GM19025 (cell line): ENCODE results near the gene DOCK7.

ENCODE experiments used
- ATAC-seq: cut with Tn5 transposase; IDR thresholded peaks from one replicate; pipeline ENCODE4 v1.9.1; 2021; ENCODE audit warnings: mild to moderate bottlenecking, low read depth, moderate library complexity; ENCODE audit not compliant: unreplicated experiment

The DOCK7 gene

DNA sequence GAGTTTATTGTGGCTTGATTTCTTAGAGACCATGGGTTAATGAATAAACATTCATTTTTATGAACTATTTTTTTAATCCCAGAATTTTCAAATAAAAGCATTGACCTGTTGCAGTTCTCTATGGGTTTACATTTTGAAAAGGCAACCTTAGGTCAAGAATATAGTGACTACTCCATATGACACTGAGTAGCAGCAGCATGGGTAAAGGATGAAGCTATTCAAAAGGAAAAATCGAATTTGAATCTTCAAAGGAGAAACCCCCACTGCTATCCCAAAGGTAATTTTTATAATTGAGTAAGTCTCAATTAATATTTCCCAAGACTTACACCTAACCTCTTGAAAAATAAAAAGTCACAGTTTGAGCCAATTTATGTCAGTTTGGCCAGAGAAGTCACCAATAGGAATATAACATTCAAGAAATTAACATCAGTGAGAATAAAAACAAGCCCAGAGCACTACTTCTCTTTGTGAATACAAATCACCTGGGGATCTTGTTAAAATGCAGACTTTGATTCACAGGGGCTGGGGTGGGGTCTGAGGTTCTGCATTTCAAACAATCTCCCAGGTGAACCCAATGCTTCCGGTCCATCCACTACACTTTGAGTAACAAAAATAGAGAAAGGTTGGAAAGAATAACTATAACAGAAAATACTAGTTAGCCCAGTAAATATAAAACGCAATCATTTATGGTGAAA is 211.5 kb downstream of the DOCK7 start:
- no peak for ATAC-seq

DNA sequence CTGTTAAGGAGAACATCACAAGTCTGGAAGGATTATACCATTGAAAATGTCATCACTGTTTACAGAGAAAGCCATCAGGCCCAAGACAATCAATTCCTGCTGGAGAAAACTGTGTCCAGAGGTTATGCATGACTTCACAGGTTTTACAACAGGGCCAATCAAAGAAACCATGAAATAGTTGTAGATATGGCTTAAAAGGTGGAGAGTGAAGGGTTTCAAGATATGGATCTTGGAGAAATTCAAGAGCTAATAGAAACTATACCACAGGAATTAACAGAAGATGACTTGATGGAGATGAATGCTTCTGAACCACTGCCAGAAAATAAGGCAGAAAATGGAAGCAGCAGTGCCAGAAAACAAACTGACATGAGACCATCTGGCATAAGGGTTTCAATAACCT is 221.1 kb downstream of the DOCK7 start:
- no peak for ATAC-seq

DNA sequence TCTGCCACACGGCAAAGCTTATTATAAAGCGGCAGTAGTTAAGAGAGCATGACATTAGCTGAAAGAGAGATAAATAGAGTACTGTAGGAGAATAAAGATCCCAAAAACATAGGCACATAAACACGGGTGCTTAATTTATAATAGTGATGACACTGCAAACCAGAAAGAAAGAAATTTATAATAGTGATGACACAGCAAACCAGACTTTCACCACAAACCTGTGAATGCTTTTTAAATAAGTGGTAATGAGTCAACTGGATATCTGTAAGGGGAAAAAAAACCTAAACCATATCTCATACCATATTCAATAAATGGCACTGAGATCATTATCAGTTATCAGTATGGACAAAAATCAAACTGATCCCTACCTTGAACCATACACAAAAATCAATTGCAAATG is 225.8 kb downstream of the DOCK7 start:
- no peak for ATAC-seq

DNA sequence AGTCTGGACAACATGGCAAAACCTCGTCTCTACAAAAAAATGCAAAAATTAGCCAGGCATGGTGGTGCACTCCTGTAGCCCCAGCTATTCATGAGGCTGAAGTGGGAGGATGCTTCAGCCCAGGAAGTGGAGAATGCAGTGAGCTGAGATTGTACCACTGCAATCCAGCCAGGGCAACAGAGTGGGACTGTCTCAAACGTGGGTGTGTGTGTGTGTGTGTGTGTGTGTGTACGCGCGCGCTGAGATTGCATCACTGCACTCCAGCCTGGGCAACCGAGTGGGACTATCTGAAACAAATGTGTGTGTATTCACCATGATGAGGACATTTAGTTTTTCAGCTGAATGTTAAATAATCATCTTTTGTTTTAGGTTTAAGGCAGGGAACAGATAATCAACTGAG is 230.2 kb downstream of the DOCK7 start:
- no peak for ATAC-seq

DNA sequence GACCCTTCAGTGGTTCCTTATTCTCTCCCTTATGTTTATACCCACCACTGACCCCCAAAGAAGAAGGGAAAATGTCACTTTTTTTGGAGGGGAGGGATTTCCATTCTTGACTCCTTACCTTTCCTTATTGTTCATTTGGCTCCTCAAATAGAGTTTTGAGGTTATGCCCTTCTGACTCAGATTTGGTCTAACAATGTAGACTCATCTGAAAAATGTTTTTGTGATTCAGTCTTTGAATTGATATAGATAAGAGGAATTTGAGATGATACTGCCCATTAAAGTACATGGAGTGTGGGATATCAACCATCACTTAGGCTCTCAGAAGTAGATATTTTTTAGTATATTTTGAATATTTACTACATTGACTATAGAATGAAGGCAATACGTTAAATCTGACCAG is 235.2 kb downstream of the DOCK7 start:
- no peak for ATAC-seq

DNA sequence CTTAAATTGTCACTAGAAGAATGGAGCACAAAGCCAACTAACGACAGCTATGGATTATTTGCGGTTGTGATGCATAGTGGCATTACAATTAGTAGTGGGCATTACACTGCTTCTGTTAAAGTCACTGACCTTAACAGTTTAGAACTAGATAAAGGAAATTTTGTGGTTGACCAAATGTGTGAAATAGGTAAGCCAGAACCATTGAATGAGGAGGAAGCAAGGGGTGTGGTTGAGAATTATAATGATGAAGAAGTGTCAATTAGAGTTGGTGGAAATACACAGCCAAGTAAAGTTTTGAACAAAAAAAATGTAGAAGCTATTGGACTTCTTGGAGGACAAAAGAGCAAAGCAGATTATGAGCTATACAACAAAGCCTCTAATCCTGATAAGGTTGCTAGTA is 237.9 kb downstream of the DOCK7 start:
- ATAC-seq: no peak

DNA sequence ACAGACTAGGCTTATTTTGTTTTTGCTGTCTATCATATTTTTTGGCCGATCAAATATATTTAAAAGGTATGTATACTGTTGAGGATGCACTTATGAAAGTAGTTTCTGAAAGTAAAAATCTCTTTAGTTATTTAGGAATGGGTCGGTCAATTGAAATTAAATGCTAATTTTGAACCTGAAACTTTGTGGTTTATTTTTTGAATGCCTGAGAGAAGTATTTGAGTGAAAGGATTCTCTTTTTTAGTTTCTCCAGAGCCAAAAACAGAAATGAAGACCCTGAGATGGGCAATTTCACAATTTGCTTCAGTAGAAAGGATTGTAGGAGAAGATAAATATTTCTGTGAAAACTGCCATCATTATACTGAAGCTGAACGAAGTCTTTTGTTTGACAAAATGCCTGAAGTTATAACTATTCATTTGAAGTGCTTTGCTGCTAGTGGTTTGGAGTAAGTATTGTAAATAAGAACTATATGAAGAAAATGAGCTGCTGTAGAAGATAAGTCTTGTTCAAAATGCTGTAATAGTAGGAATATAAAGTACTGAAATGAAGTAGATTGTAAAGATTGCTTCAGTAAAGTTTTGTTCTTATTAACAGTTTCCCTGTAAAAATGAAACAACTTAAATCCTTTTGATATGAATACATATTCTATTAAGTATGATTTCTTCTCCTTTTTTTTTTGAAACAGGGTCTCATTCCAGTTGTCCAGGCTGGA is 239.8 kb downstream of the DOCK7 start:
- ATAC-seq: no peak

DNA sequence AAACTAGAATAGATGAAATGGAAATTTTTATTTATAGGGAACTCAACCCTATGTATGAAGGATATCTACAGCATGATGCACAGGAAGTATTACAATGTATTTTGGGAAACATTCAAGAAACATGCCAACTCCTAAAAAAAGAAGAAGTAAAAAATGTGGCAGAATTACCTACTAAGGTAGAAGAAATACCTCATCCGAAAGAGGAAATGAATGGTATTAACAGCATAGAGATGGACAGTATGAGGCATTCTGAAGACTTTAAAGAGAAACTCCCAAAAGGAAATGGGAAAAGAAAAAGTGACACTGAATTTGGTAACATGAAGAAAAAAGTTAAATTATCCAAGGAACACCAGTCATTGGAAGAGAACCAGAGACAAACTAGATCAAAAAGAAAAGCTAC is 243.5 kb downstream of the DOCK7 start:
- ATAC-seq: no peak

DNA sequence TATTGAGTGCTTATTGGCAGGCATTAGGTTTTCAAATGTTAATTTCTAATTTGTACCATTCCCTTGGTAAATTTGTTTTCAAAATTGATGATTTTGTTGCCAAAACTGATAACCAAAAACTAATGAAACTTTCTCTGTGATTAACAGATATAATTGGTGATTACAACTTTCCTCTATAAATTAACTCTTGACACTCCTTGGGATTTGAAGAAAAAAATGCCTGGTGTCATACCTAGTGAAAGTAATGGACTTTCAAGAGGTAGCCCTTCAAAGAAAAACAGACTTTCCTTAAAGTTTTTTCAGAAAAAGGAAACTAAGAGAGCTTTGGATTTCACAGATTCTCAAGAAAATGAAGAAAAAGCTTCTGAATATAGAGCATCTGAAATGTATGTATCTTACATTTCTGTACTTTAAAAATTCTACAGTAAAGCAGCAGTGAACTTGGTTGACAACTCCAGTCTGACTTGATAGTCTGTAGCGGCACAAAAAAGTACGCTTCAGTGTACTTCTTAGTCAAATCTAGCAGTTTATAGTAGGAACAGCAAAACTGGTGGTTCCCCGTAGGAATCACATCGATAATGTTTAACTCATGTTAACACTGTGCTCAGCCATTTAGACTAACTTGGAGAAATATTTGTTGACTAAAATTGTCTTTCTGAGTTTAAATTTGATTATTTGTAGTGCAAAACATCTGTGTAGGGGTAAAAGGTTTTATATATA is 248.4 kb downstream of the DOCK7 start:
- peak; percentile 18 for ATAC-seq

DNA sequence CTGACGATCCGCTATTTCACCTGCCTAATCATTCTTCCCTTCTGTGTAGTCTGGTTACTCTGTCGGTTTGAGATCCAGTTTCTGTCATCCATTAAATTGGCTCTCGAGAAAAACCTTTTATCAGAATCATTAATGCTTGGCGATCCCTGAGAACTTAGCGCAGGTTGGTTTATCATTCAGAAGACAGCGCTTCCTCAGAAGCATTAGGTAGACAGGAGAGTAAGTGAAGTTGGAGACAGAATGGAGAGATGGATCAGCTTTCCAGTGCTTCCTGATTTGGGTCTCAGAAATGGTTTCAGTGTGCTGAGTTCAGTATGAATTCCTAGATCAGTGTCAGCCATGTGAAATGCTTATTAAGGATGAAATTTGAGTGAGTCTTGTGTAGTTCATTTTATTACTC is 250.0 kb downstream of the DOCK7 start:
- no peak for ATAC-seq

DNA sequence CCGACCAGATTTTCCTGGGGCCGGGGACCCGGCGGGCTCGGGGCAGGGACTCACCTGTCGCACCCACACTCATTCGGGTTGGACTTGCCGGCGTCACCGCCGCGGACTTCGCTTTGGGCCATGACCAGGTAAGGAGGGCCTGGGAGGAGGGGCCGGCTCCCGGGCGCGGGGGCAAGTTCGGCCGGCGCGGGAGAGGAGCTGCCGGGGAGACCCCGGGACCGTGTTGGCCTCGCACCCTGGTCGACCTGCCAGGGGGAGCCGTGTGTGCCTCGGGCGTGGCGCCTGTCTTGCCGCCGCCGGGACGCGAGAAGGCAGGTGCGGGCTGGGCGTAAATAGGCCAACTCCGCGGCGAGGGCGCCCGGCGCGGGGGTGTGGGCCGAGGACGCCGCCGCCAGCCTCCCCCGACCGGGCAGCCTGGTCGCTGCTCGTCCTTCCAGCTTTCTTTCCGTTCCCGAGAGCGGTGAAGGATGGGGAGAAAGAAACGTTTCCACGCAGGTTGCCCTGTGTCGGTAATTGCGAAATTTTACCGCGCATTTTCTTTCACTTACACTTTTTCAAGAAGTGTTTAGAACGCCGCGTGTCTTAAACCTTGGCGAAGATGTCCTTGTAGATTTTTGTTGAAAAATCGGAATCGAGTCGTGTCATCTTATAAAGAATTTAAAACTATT is 250.8 kb downstream of the DOCK7 start:
- no peak for ATAC-seq

DNA sequence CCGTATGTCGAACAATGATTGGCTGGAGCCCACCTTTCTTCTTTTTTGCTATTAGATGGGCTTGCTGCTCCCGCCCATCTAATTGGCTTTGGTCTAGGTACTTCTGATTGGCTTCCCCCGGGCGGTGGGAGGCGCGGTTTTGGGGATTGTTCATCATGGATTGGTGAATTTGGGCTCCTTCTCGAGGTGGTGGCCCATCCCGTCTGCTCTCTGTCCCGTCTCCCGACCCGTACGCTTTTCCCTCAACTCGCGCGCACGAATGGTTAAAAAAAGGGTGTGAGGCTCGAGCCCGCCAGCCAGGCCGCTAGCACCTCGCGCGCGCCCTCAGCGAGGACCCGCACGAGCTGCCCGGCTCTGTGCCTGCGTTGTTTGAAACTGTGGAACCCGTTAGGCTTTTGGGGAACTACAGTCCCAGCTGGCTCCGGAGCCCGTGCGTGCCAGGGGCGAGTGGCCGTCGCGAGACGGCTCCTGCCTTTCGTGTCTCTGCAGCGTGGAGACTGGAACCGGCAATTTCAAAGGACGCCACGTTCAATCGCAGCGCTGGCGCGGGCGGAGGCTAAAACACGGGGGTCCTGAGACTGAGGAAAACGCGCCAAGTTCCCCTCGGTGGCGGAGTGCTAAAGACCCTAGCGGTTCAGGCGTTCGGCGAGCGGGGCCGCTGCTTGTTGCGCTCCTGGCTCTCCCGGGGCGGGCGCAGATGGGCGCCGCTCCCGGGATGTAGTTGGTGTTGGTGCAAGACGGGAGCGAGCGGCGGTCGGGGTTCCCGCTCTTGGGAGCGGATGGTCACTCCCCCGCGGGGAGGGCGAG is 251.5 kb downstream of the DOCK7 start, which contains the start of gene USP1:
Gene USP1 (plus strand): TSS at position 584 of the 807 bp plus-strand sequence. CDS start 2,819 bp downstream, outside the sequence.
- peak; percentile 70 for ATAC-seq

DNA sequence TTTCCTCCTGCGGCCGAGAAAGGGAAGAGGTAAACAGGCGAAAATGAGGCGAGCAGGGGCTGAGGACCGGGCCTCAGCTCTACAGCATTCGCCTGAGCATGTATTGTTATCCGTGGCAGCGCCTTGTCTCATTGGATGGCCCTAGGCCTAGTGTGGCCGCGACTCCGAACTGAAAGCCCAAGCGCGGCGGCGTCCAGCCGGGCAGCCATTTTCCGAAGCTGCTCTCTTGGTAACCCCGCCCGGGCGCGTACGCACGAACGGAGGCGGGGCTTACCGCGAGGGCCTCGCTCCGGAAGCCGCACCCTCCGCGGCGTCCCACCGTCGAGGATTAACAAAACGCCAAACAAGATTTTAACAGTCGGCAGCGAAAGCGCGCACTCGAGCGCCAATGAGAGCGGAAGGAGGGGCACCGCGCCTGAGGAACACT is 252.1 kb downstream of the DOCK7 start:
- ATAC-seq: peak; percentile 55

DNA sequence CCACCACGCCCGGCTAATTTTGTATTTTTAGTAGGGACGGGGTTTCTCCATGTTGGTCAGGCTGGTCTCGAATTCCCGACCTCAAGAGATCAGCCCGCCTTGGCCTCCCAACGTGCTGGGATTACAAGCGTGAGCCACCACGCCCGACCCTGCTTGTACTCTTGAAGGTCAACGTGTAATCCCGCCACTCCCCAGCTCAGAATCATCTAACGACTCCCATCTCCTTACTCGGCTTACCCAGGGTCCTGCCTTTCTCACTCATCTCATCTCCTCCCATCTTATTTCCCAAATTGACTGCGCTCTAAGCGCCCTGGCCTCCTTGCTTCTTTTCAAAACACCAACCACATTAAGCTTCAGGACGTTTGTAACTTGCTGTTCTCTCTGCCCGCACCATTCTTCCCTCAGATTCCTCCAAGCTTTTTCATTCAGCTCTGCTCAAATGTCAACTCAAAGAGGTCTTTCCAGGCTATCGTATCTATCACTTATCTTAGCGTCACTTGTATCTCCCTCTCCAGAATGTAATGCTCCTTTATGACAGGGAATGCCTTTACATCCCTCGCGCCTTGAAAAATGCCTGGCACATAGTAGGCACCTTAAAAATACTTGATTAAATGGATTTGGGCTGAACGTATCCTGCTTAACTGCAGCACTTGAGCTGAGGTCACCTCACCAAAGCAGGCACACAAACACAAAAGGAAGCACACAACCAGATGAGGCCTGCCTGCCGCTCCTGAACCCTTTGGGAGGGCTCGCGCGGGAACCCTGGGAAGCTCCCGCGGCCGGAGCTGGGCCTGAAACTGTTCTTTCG is 252.8 kb downstream of the DOCK7 start:
- ATAC-seq: peak; percentile 11

DNA sequence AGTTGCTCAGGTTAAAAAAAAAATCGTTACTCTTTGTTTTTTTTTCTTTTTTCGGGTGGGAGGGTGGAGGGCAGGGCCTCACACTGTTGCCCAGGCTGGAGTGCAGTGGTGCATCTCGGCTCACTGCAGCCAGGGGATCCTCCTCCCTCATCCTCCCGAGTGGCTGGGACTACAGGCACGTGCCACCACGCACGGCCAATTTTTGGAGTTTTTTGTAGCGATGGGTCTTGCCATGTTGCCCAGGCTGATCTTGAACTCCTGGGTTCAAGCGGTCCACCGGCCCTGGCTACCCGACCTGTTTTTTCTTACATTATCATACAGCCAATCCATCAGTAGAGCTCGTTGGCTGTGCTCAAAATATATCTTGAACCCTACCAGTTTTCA is 253.6 kb downstream of the DOCK7 start:
- no peak for ATAC-seq

DNA sequence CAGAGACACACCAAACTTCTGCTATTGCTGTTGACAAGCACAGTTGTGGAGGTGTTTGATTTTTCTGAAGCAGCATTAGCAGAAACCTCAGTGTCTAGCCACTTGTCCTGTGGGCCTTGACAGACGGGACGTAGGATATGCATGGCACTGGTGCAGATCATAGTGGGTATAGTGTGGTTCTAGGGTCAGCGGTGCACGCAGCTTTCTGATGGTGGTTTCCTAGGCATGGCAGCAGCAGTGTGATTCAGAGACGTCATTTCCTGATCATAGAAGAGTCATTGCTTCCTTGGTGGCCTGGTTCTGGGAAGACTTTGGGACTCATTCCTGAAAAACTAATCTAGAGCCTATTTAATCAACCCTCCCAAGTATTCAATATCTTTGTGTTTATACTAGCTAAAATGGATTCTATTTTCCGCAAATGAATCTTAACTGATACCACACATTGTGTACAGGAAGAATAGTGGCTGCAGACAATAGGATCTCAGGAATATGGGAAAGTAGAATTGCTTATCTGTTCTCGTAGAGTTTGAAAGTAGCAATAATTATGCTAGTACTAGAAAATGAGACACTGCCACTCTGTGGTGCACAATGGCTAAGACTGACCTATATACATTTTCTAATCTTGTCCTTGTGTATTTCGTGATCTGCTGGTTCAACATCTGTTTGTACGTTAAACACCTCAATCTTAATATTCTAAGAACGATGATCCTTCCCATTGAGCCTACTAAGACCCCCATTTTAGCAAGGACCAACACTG is 254.1 kb downstream of the DOCK7 start:
- ATAC-seq: no peak

DNA sequence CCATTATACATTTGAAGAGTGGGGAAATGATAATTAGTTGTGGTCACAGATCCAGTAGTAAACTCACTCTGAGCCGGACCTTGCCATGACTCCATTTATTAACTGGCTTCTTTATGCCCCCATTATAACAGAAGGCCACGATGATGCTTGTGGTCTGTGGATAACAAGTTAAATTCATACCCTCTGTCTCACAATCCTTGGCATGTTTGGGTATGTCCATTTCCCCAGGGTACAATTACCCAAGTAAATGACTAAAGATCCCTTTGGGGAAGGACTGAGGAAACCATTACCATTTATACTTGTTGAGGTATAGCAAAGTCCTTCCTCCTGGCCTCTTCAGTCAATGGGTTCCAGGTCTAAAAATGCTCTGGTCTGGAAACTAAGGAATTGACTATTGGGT is 258.6 kb downstream of the DOCK7 start:
- ATAC-seq: no peak

DNA sequence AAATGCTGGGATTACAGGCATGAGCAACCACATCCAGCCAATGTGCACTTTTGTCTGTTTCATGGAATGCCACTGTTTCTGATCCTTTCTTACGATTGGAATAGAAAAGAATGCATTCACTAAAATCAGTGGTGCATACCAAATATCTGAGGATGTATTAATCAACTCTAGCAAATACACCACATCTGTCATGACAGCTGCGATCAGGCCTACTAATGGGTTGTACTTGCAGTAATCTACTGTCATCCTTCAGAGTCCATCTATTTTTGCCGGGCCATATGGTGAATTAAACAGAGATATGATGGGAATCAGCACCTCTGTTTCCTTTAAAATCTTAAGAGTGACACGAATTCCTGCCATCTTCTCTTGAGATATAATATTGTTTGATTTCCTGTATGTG is 259.8 kb downstream of the DOCK7 start:
- ATAC-seq: no peak

DNA sequence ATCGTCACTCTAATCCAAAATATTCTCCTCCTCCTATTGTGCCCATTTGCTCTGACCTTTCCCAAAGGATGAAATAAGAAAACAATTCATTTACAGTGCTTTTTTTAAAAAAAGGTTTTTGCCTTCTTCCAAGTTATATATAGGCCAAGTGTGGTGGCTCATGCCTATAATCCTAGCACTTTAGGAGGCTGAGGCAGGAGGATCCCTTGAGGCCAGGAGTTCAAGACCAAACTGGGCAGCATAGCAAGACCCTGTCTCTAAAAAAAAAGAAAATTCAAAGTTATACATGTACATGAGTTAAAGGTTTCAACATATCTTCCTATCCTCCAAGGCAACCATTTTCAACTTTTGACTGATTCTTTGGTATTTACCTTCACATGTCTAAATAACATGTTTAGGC is 261.4 kb downstream of the DOCK7 start:
- no peak for ATAC-seq
